K562 (cell line): ENCODE results near the gene CHMP2A. TPM values are rescaled to one million over a fixed set of nuclear protein-coding genes. Genes with fewer than 3 reads are reported as not detected.

ENCODE experiments used
- BRF1 ChIP-seq: IDR thresholded peaks from 3 replicates; pipeline ENCODE4 v1.6.1; 2011; ENCODE audit warnings: borderline replicate concordance, mild to moderate bottlenecking; ENCODE audit not compliant: insufficient read length; ENCODE audit errors: extremely low read depth
- CEBPG ChIP-seq, 3 experiments: fragments of 200-800 bp in 1 of 3; sonication (Bioruptor generic) in 1 of 3; sonication (generic) in 1 of 3; formaldehyde crosslinking in 1 of 3; IDR thresholded peaks in 2 of 3; conservative IDR thresholded peaks in 1 of 3; 2 replicates each; pipeline versions ENCODE4 v1.6.1 to v1.8.0; 2016 to 2022; ENCODE audit warnings: missing compliant biosample characterization in 2 of 3, missing genetic modification characterization in 2 of 3, mild to moderate bottlenecking in 1 of 3, missing genetic modification reagents in 1 of 3
- CXXC5 ChIP-seq: fragments of 250-450 bp; sonication (Bioruptor Pico); IDR thresholded peaks from 2 replicates; pipeline ENCODE4 v1.8.0; 2022; ENCODE audit warnings: inconsistent platforms, mild to moderate bottlenecking, moderate library complexity
- DEAF1 ChIP-seq: fragments of 450-650 bp; formaldehyde crosslinking; IDR thresholded peaks from 2 replicates; pipeline ENCODE4 v1.4.0; 2020; ENCODE audit warnings: mild to moderate bottlenecking, moderate library complexity
- FOS ChIP-seq: IDR thresholded peaks from 3 replicates; pipeline ENCODE4 v1.6.1; 2011; ENCODE audit not compliant: insufficient read length; ENCODE audit errors: extremely low read depth
- FOSL1 ChIP-seq: fragments of 200-800 bp; sonication (Bioruptor generic); conservative IDR thresholded peaks from 2 replicates; pipeline ENCODE4 v1.6.1; 2016; ENCODE audit warnings: missing genetic modification characterization, missing compliant biosample characterization
- FOXK2 ChIP-seq, 2 experiments: fragments of 450-650 bp; IDR thresholded peaks in 1 of 2; conservative IDR thresholded peaks in 1 of 2; 2 replicates each; pipeline ENCODE4 v1.6.1; 2016; ENCODE audit warnings: low read depth in 2 of 2, mild to moderate bottlenecking in 1 of 2
- JUN ChIP-seq, 2 experiments: sonication (generic) in 1 of 2; formaldehyde crosslinking in 1 of 2; IDR thresholded peaks; 2 replicates each; pipeline versions ENCODE4 v1.6.1 to v1.8.0; 2012 to 2022; ENCODE audit warnings: borderline replicate concordance in 2 of 2, mild to moderate bottlenecking in 2 of 2, improper control_type of control experiment in 1 of 2, low read depth in 1 of 2, low read length in 1 of 2, missing genetic modification reagents in 1 of 2
- KAT7 ChIP-seq: sonication (generic); formaldehyde crosslinking; IDR thresholded peaks from 2 replicates; pipeline ENCODE4 v1.8.0; 2022; ENCODE audit warnings: missing genetic modification reagents, mild to moderate bottlenecking, borderline replicate concordance
- MBD2 ChIP-seq: sonication (generic); IDR thresholded peaks from 2 replicates; pipeline ENCODE4 v1.6.1; 2016; ENCODE audit warnings: low read depth, borderline replicate concordance
- OTX1 ChIP-seq: fragments of 450-650 bp; formaldehyde crosslinking; IDR thresholded peaks from 2 replicates; pipeline ENCODE4 v1.4.0; 2022; ENCODE audit warnings: mild to moderate bottlenecking
- PBX2 ChIP-seq, 2 experiments: IDR thresholded peaks in 1 of 2; conservative IDR thresholded peaks in 1 of 2; 2 replicates each; pipeline ENCODE4 v1.6.1; 2016; ENCODE audit warnings: low read depth in 2 of 2, mild to moderate bottlenecking in 1 of 2, missing compliant biosample characterization in 1 of 2, missing genetic modification characterization in 1 of 2, moderate library complexity in 1 of 2
- PCBP1 ChIP-seq: fragments of 200-400 bp; formaldehyde crosslinking; IDR thresholded peaks from 2 replicates; pipeline ENCODE4 v1.6.1; 2018; ENCODE audit warnings: mild to moderate bottlenecking, low read depth, low read length; ENCODE audit not compliant: poor library complexity, severe bottlenecking
- SIX5 ChIP-seq, 2 experiments: IDR thresholded peaks; 2 replicates each; pipeline ENCODE4 v1.6.1; 2011; ENCODE audit warnings: low read length in 2 of 2, borderline replicate concordance in 1 of 2, low read depth in 1 of 2, mild to moderate bottlenecking in 1 of 2, moderate library complexity in 1 of 2; ENCODE audit not compliant: insufficient read depth in 1 of 2
- TAF9B ChIP-seq: fragments of 450-650 bp; IDR thresholded peaks from 2 replicates; pipeline ENCODE4 v1.6.1; 2018; ENCODE audit warnings: mild to moderate bottlenecking; ENCODE audit not compliant: partially characterized antibody
- TBL1XR1 ChIP-seq, 2 experiments: IDR thresholded peaks; 2 replicates each; pipeline ENCODE4 v1.6.1; 2012; ENCODE audit warnings: improper control_type of control experiment in 2 of 2, low read length in 2 of 2, mild to moderate bottlenecking in 1 of 2
- THAP12 ChIP-seq: fragments of 250-450 bp; sonication (Bioruptor Pico); IDR thresholded peaks from 2 replicates; pipeline ENCODE4 v1.9.0; 2021; ENCODE audit warnings: mild to moderate bottlenecking, inconsistent platforms
- ZNF766 ChIP-seq: fragments of 200-800 bp; sonication (Bioruptor generic); conservative IDR thresholded peaks from 2 replicates; pipeline ENCODE4 v1.6.1; 2016; ENCODE audit warnings: missing genetic modification characterization, missing compliant biosample characterization
- polyA plus RNA-seq, 8 experiments: library from polyadenylated mRNA; depleted of rRNA in 4 of 8; stranded (reverse) in 5 of 8; unstranded in 3 of 8; fragments of >200 nt; fragmentation: Nextera tagmentation in 2 of 8; fragmentation: Illumina TruSeq in 1 of 8; extraction: Ambion mirVana in 2 of 8; extraction: Trizol in 1 of 8; gene quantifications; 2 replicates each; pipeline versions ENCODE4 v1.2.1 to v1.2.3, GENCODE V29; 2011 to 2014; ENCODE audit warnings: inconsistent platforms in 1 of 8, missing spikeins in 1 of 8
- total RNA-seq, 7 experiments: library from RNA; depleted of rRNA in 6 of 7; stranded (reverse); fragments of >200 nt in 6 of 7; fragmentation: Illumina TruSeq in 2 of 7; extraction: Trizol in 2 of 7; gene quantifications; 2 replicates each; pipeline versions ENCODE4 v1.2.1 to v1.2.3, GENCODE V29; 2011 to 2021; ENCODE audit warnings: low replicate concordance in 1 of 7

CHMP2A gene
- total and polyA plus RNA-seq, 9 of the 15 experiments (the other 6 are each of a cell fraction or from before 2014, with no cell fraction given) = 57.6 to 159 (median 87.2) TPM

- TF ChIP-seq THAP12 (peak; percentile 44; the same call in 1 of the 2 replicates), JUN (IDR thresholded peaks at IDR 0.05; ENCODE audit: borderline replicate concordance, low read depth, low read length) (no peak), JUN (CRISPR knock-in tag; IDR thresholded peaks at IDR 0.05; ENCODE audit: borderline replicate concordance) (no peak), FOSL1 (tag) (peak; percentile 48; the same call in 1 of the 2 replicates), FOXK2 (conservative IDR thresholded peaks at IDR 0.05 in 1 of 2, IDR thresholded peaks at IDR 0.05 in 1 of 2; ENCODE audit: low read depth in 2 of 2) (0 out of 4 replicates have a peak, but pooled peaks of 1 of the 2 experiments have one; percentile 14), ZNF766 (CRISPR knock-in tag) (no peak), BRF1 (no peak), FOS (no peak), TBL1XR1 (IDR thresholded peaks at IDR 0.05; ENCODE audit: low read length in 2 of 2) (0 out of 4 replicates have a peak, but pooled peaks of 1 of the 2 experiments have one; percentile 49), CXXC5 (CRISPR knock-in tag) (peak; percentile 43), KAT7 (peak; percentile 64; the same call in 1 of the 2 replicates), DEAF1 (CRISPR knock-in tag) (peak; percentile 100), MBD2 (peak; percentile 43), OTX1 (CRISPR knock-in tag) (peak; percentile 60; the same call in 1 of the 2 replicates), TAF9B (no peak), PCBP1 (peak; percentile 21), SIX5 (IDR thresholded peaks at IDR 0.05; ENCODE audit: borderline replicate concordance in 1 of 2, insufficient read depth in 1 of 2, low read depth in 1 of 2, low read length in 2 of 2) (peak; percentile 13 to 16; a peak in 2 of 4 replicates), PBX2 (CRISPR knock-in tag; IDR thresholded peaks at IDR 0.05; ENCODE audit: low read depth) (no peak), PBX2 (tag; conservative IDR thresholded peaks at IDR 0.05; ENCODE audit: low read depth) (no peak), CEBPG (CRISPR knock-in tag; IDR thresholded peaks at IDR 0.05) (no peak), CEBPG (tag; conservative IDR thresholded peaks at IDR 0.05 in 1 of 2, IDR thresholded peaks at IDR 0.05 in 1 of 2) (no peak)
Observed at GRCh38 chr19:58558623-58559274, 3.8 kb upstream of the CHMP2A start (continued).
